NCI-H510A treated with DMSO at 0.1 percent for 48 hours (cell line): ENCODE data around the gene SPATA18.
"Not testable (repeated sequence)": the region's sequence is repeated elsewhere in the genome, so short reads cannot be mapped to it uniquely, and the experiment has no call there.

Source experiments
- DNase-seq: peaks from one replicate; lab custom pipeline; 2025; lab: John Stamatoyannopoulos, UW

The SPATA18 gene

GRCh38 chr4:52052475-52052780, 1.3 kb downstream of the SPATA18 start:
- DNase-seq: no peak

GRCh38 chr4:52054254-52054653, 3.1 kb downstream of the SPATA18 start:
- DNase-seq: no peak

GRCh38 chr4:52057196-52057595, 6.1 kb downstream of the SPATA18 start:
- no peak for DNase-seq

- no peak for DNase-seq
These were observed 7.2 kb downstream of the SPATA18 start for GRCh38 chr4:52058275-52058674.

- no peak for DNase-seq
These were observed 8.3 kb downstream of the SPATA18 start for GRCh38 chr4:52059372-52059771.

GRCh38 chr4:52069571-52069970, 18.5 kb downstream of the SPATA18 start:
- DNase-seq: no peak

- no peak for DNase-seq
These were observed 20.9 kb downstream of the SPATA18 start for GRCh38 chr4:52071791-52072546.

- DNase-seq: no peak
These were observed 25.6 kb downstream of the SPATA18 start for GRCh38 chr4:52076731-52077130.

- DNase-seq: no peak
These were observed 28.6 kb downstream of the SPATA18 start for GRCh38 chr4:52079659-52080058.

- no peak for DNase-seq
These were observed 30.1 kb downstream of the SPATA18 start for GRCh38 chr4:52081216-52081615.

GRCh38 chr4:52086425-52086824, 35.3 kb downstream of the SPATA18 start:
- not testable (repeated sequence) for DNase-seq

- peak; percentile 10 for DNase-seq
These were observed 40.7 kb downstream of the SPATA18 start for GRCh38 chr4:52091801-52092200.

- DNase-seq: no peak
These were observed 42.4 kb downstream of the SPATA18 start for GRCh38 chr4:52093466-52093865.

- no peak for DNase-seq
These were observed 43.5 kb downstream of the SPATA18 start for GRCh38 chr4:52094376-52095145.

- no peak for DNase-seq
These were observed 44.3 kb downstream of the SPATA18 start for GRCh38 chr4:52095374-52095773.

GRCh38 chr4:52096048-52096447, 44.9 kb downstream of the SPATA18 start:
- DNase-seq: no peak

GRCh38 chr4:52098618-52099017, 47.5 kb downstream of the SPATA18 start:
- DNase-seq: peak; percentile 12

- no peak for DNase-seq
These were observed 48.9 kb downstream of the SPATA18 start for GRCh38 chr4:52099860-52100461.

GRCh38 chr4:52102587-52102986, 51.5 kb downstream of the SPATA18 start:
- no peak for DNase-seq

GRCh38 chr4:52103319-52103718, 52.2 kb downstream of the SPATA18 start:
- DNase-seq: no peak

GRCh38 chr4:52105276-52105675, 54.2 kb downstream of the SPATA18 start:
- DNase-seq: no peak

- DNase-seq: no peak
These were observed 55.1 kb downstream of the SPATA18 start for GRCh38 chr4:52106191-52106590.

GRCh38 chr4:52106660-52107059, 55.6 kb downstream of the SPATA18 start:
- no peak for DNase-seq
